Stimulated activated CD4-positive, alpha-beta T cell treated with anti-CD3 and anti-CD28 coated beads, Interleukin-1b, Interleukin-23, amount 100 ng/mL, for 1 hour (primary cell): Measurements from ENCODE around the gene MT1M.
"Not testable (repeated sequence)": the region's sequence is repeated elsewhere in the genome, so short reads cannot be mapped to it uniquely, and the experiment has no call there.

ENCODE experiments used
- DNase-seq, 2 donors: peaks; one replicate each; pipeline ENCODE4 v3.0.0-alpha.2; 2020; ENCODE audit warnings: low read depth in 2 of 2

The MT1M gene

DNA sequence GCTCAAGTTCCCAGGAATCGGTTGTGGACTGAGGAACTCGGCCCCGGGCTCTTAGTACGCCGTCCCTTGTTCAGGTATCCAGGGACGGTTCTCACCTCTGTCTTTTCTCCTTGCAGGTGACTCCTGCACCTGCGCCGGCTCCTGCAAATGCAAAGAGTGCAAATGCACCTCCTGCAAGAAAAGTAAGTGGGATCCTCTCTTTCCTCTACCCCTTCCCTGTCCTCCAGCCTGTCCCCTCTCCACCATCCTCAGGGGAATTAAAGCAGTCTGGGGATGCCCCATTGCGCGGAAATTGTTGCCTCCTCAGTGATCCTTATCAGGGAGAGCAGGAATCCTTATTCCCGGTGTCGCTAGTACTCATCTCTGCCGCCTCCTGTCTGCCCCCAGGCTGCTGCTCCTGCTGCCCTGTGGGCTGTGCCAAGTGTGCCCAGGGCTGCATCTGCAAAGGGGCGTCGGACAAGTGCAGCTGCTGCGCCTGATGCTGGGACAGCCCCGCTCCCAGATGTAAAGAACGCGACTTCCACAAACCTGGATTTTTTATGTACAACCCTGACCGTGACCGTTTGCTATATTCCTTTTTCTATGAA is 23.5 kb upstream of the MT1M start:
- no peak for DNase-seq

DNA sequence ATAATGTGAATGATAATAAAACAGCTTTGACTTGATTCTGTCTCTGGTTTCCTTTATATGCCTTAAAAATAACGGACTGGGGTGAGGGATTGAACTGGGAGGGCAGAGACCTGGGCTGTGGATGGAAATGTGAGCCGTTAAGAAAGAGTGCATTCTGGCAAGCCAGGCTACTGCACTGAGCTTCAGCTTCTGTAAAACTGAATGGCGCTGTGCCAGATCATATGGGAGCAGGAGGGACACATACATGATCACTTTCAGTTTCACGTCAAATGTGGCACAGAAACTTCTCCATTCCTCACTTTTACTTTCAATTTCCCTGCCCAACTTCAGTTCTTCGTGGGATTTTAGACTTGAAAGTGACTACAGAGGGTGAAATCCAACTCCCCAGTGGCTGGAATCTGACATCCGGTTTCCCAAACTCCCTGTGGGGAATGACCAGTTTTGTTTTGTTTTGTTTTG is 23.0 kb upstream of the MT1M start:
- DNase-seq, result peak in 1 of 2 donors; percentile 36

DNA sequence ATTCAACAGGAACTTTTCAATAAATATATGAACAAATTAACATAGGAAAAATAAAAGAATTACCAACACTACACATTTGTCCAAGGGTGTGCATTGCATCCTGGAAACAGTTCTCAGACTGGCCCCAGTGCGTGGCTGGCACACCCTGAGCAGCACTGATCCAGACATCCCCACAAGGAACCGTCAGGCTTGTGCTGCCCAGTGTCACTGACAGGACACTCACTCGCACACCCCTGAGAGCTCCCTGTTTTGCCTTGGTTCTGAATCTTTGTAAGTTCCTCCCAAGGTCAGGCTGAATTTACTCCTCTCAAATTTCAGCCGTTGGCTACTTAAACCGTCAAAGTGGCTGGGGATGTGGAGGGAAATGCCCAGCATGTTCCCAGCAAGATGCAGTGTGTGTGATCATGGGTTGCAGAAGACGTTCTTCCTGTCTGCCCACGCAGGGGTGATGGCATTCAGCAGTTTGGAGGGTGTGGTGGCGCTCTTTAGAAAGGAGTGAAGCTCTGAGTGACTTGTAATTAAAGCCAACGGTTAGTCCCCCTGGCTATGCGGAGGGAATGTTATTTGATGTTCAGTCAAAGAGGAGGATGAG is 22.3 kb upstream of the MT1M start:
- DNase-seq, result peak in 1 of 2 donors; percentile 55

DNA sequence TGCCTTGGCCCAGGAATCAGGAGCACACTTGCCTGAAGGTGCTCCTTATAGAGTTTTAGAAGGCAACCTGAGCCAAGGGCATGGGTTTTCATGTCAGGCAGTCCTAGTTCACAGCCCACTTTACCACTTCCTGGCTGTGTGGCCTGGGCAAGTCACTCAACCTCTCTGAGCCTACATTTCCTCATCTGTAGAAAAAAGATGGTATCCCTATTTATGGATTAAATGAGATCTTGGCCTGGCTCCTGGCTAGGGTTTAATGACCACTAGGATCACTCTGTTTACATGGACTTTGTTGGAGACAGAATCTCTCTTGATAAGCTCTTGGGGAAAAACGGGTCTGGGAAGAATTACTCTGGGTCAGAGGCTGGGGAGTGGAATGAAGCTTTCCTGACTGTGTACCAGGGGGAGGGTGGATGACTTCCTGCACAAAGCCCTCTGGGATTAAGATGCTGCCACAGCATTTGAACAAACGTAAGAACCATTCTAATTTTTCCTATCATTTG is 21.8 kb upstream of the MT1M start:
- no peak for DNase-seq

DNA sequence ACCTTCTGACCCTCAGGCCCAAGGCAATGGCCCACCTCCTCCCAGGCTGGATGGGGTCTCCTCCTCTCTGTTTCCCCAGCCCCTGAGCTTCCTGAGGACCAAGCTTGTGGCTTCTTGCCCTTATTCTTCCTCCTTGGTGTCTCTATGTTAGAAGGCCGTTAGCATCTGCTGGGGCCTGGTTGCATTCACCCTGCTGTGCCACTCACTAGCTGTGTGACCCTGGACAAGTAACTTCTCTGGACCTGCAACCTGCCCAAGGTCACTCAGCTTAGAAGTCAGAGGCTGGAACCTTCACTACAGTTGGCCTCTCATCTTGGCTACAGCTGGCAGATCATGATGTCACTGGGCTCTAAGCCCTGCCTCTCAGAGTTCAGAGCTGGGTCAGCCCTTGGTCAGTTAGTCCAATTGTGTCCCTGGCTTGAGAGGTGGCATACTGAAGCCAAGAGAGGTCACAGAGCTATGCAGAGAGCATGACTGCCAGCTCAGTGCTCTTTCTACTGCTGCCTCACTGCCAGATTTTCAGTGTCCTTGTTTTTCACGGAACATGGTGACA is 21.1 kb upstream of the MT1M start:
- DNase-seq, result no peak

DNA sequence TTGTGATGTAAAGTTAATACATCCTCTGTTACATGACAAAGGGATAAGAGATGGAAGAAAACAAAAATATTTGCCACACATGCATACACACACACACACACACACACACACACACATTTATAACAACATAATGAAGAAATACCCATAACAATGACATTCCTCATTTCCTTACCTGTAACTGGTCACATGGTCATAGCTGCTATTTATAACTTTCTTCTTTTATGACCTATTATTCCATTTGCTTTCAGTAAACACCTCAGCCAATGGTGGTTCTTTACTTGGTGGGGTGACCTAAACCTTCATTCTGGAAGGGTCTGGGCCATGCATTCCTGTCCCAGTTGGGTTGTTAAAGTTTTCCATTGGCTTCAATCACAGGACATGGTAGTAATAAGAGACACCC is 18.8 kb upstream of the MT1M start:
- no peak for DNase-seq

DNA sequence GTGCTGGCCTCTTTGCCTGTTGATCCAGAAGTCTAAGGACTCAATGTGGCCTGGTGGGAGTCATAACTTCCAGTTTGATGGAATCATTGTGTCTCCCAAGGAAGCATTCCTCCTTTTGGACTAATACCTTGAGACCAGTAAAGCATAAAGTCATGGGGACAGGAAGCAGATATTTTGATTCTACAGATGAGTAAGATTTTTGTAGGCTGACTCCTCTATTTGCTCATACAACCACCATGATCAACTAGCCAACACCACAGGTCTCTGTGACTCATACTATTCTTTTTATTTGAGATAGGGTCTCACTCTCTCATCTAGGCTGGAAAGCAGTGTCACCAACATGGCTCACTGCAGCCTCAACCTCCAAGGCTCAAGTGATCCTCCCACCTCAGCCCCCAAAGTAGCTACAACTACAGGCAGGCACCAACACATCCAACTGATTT is 17.9 kb upstream of the MT1M start:
- no peak for DNase-seq

DNA sequence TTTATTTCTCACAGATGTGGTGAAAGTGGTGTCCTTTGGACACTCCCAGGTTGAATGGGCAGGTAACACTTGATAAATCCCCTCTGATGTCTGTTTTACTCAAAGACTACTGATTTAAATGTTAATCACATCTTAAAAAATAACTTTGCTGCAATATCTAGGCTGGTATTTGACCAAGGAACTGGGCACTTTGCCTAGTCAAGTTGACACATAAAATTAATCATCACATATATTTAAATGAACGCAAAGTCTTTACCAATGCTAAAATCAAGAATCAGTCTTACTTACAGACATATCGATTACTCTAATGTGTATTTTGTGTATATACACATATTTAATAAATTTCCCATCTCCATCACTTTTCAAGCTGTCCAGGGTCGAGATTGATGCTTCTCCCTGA is 17.1 kb upstream of the MT1M start:
- no peak for DNase-seq

DNA sequence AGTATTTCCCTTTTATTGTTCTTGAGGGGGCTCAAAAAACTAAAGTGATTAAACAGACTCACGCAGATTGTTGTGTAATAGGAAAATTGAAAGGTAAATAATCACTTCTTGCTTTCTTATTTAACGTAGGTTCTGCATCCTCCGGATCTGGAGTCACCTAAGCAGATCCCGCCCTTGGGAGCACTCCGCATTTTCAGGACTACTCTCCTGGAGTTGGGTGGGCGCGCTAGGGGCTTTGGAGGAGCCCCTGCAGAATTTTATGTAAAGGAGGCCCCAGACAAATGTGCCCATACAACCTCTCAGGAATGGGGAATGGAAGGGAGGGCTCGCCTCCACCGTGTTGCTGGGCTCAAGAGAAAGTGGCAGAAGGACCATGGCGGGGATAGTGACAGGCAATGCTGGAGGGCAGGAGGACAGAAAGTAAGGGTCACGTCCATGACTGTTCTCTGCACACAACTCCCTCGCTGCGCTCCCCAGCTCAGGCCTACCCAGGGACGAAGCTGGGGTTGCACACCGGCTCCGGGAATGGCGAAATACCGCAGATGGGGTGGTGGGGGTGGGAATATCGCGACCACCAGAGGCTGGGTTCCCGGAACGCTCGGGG is 15.7 kb upstream of the MT1M start:
- DNase-seq, result no peak

DNA sequence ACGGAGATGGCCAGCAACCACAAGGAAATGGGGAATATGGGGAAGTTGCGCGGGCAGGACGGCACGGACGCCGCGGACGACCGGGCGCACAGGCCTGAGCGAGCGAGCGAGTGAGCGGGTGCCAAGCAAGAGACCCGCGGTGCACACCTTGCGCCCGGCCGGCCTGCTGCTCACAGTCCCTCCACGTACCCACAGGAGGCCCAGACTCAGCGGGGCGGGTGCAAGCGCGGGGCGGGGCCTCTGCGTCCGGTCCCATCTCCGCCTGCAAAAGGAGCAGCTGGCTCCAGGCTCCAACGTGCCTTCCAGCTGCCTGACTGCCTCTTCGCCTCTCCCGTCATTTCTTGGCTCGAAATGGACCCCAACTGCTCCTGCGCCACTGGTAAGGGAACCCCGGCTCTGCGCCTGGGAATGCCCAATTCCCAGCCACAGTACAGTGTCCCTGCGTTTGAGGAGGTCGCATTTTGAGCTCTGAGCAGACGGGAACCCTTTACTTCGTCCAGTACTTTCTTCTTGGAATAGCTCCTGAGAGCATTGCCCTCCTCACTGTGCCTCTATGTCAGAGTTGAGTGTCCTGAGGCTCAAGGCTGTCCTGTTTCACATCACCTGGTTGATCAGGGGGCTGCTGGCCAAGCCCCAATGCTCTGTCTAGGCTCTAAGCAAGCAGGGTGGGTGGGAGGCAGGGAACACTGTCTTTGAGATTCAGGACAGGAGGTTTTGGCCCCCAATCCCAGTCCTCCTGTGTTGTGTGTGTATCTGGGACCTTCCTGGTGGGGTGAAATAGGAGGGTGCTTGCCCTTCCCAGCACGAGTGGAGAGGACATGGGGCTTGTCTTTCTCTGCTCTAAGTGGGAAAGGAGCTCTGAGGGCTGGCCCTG is 15.0 kb upstream of the MT1M start:
- DNase-seq, result peak in 1 of 2 donors; percentile 29

DNA sequence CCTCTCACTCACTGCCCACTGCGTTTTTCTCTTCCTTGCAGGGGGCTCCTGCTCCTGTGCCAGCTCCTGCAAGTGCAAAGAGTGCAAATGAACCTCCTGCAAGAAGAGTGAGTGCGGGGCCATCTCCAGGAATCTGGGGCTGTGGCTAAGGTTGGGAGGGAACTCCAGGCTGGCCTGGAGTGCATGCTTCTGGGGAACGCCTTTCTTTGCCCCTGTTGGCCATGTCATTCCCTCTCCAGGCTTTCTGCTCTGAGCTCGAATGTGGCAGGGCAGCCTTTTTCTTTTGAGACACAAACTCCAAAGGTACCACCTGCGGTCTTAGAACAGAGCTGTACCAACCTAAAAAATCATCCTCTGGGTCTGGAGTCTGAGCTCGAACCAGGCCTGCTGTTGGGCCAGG is 14.3 kb upstream of the MT1M start:
- no peak for DNase-seq

DNA sequence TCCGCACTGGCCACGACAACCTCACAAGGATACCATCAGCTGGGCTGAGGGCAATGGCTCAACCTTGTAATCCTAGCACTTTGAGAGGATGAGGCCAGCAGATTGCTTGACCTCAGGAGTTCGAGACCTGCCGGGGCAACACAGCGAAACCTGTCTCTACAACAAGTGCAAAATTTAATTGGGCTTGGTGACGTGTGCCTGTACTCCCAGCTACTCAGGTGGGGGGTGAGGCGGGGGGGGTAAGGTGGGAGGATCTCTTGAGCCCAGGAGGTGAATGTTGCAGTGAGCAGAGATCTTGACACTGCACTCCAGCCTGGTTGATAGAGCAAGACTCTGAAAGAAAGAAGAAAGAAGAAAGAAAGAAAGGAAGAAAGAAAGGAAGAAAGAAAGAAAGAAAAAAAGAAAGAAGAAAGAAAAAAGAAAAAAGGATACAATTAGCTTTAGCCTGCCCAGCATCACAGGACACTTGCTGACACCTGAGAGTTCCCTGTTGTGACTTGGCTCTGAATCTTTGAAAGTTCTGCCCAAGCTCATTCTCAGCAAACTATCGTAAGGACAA is 12.0 kb upstream of the MT1M start:
- DNase-seq, result no peak

DNA sequence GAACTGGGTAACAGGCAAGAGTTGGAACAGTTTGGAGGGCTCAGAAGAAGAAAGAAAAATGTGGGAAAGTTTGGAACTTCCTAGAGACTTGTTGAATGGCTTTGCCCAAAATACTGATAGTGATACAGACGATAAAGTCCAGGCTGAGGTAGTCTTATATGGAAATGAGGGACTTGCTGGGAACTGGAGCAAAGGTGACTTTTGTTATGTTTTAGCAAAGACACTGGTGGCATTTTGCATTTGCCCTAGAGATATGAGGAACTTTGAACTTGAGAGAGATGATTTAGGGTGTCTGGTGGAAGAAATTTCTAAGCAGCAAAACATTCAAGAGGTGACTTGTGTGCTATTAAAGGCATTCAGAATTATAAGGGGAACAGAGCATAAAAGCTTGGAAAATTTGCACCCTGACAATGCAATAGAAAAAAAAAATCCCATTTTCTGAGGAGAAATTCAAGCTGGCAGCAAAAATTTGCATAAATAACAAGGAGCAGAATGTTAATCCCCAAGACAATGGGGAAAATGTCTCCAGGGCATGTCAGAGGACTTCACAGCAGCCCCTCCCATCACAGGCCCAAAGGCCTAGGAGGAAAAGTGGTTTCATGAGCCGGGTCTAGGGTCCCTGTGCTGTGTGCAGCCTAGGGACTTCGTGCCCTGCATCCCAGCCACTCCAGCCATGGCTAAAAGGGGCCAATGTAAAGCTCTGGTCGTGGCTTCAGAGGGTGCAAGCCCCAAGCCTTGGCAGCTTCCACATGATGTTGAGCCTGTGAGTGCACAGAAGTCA is 10.6 kb upstream of the MT1M start:
- not testable (repeated sequence) for DNase-seq

DNA sequence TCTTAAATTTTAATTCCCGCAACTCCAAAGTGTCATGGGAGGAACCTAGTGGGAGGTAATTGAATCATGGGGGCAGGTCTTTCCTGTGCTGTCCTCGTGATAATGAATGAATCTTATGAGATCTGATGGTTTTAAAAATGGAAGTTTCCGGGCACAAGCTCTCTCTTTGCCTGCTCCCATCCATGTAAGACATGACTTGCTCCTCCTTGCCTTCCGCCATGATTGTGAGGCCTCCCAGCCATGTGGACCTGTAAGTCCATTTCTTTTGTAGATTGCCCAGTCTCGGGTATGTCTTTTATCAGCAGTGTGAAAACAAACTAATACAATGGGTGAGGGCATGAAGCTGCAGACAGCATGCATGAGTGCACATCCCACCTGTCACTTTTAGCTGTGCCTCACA is 9.3 kb upstream of the MT1M start:
- DNase-seq, result not testable (repeated sequence)

DNA sequence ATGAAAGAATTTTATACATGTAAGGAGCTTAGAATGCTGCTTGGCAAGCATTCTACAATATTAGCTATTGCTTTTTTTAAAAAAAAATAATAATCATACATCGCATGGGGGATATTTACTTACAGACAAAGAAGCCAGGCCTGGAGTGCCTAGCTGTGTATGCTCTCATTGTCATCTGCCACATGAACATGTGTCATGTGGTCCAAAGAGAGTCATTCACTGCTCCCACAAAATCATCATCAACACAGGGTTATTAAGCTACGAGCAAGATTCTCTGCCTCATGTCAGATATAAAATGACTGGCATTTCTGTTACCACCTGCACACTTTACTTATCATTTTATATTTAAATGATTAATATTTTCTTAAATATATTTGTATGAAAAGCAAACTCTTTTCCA is 8.8 kb upstream of the MT1M start:
- no peak for DNase-seq

DNA sequence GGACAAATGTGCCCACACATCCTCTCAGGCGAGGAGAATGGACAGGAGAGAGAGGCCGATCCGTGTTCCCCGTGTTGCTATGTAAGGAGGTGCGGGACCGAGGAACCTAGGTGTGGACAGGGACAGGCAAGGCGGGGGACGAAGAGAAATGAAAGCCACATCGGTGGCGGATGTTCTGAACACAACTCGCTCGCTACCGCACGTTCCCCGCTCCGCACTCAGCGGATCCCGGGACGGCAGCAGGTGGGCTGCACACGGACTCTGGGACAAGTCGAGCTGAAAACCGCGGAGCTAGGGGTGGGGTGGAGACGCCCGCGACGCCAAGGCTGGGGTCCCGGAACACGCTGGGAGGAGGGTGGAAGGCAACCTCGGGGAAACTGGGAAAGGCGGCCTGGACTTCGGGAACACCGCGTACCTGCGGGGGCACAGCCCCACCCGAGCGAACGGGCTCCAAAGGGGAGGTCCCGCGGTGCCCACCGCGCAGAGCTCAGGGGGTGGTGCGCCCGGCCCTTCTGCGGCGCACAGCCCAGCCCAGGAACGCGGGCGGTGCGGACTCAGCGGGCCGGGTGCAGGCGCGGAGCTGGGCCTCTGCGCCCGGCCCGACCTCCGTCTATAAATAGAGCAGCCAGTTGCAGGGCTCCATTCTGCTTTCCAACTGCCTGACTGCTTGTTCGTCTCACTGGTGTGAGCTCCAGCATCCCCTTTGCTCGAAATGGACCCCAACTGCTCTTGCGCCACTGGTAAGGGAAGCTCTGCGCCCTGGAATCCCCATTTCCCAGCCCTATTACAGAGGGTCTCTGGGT is 7.1 kb upstream of the MT1M start, which contains the start of gene MT1E:
TSS of gene MT1E (plus strand) at position 642 of the 803 bp plus-strand sequence. CDS start at position 713, 71 bp downstream.
- DNase-seq, result peak in 1 of 2 donors; percentile 38

DNA sequence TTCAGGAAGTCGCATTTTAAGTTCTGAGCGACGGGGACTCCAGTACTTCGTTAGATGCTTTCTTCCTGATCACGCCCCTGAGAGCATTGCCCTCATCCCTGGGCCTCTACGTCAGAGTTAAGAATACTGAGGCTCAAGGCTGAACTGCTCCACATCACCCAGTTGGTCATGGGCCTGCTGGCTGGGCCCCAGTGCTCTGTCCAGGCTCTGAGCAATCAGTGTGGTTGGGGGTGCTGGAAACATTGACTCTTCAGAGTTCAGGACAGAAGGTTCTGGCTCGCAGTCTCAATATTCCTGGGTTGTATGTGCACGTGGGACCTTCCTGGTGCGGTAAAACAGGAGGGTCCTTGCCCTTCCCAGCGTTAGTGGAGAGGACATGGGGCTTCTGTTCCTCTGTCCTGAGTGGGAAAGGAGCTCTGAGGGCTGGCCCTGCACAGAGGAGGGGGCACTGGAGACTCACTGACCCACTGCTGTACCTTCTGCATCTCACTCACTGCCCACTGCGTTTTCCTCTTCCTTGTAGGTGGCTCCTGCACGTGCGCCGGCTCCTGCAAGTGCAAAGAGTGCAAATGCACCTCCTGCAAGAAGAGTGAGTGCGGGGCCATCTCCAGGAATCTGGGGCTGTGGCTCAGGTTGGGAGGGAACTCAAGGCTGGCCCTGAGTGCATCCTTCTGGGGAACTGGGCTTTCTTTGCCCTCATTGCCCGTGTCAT is 6.4 kb upstream of the MT1M start:
- no peak for DNase-seq

DNA sequence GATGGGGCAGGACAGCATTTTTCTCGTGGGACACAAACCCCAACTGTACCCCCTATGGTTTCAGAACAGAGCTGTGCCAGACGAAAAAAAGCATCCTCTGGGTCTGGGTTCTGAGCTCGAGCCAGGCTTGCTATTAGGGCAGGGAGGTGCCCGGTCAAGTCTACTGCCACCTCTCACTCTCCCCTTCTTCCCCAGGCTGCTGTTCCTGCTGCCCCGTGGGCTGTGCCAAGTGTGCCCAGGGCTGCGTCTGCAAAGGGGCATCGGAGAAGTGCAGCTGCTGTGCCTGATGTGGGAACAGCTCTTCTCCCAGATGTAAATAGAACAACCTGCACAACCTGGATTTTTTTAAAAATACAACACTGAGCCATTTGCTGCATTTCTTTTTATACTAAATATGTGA is 5.8 kb upstream of the MT1M start:
- DNase-seq, result no peak
